ENCODE data around the gene KCNK1.

The KCNK1 gene

GRCh38 chr1:233640179-233640578 is 26.3 kb downstream of the KCNK1 start:
- no peak for DNase-seq

GRCh38 chr1:233641029-233641428 is 27.1 kb downstream of the KCNK1 start:
- DNase-seq, result no peak

DNA sequence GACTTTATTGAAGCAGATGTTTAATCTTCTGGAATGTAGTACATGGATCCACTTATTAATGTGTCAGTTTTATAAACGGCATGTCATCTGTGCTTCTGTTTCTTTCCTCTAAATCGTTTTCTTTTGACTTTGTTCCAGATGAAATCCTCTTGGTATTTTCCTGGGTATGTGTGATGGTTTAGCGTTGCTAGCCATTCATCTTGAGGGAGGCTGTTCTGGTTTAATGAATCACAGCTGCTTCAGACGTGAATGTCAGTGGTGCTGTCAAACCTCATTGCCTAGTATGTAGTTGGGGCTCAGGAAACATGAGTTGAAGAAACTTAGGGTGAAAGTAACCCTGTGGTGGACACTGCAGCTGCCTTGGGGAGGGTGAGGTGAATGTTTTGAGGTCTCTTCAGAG is 33.2 kb downstream of the KCNK1 start:
- DNase-seq, result no peak

- DNase-seq, result no peak
Observed at GRCh38 chr1:233647636-233648035, 33.7 kb downstream of the KCNK1 start.

- DNase-seq, result no peak
Observed at GRCh38 chr1:233651061-233651460, 37.2 kb downstream of the KCNK1 start.

DNA sequence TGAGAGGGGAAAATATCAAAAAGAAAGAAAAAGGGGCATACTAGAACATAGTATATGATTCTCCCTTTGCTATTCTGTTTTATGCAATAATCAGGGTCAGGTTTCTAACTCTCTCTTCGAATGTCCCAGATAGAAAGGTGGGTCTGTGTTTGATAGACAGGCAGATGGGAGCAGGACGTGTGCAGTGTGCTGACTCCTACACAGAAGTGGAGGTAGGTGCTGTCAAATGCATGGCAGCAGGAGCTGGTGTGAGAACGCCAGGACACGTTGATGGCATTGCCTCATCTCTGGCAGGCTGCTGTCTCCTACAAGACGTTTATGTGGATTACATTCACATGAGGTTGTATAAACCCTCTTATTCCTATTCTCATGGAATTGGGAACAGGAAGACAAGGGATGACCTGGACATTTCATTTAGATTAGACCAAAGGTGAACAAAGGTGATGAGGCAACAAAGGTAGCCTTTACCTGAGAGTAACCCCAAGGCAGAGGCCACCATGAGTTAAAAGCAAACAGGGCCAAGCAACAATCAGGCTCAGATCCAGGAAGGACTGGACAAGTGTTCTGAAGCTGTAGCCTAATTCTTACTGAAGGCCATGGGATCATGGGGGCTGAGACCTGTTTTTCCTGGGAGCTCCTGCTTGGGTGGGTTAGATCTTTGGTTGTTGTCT is 37.8 kb downstream of the KCNK1 start:
- DNase-seq, result no peak

DNA sequence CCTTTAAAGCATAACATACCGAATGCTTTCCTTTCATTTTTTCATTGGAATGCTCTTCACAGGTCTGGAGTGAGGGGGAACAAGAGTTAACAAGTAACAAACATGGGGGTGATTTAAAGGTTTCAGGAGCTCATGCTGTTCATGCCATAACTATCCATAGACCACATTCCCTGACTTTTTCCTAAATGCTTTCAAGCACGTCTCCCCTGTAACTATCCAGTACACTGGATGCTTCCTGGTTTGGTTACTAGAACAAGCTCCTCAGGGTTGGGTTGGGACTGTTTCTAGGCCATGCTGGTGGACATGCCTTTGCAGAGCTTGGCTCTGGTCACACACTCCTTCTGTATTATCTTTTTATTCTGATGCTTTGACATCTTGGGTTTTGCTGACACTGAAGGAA is 38.6 kb downstream of the KCNK1 start:
- DNase-seq, result no peak

DNA sequence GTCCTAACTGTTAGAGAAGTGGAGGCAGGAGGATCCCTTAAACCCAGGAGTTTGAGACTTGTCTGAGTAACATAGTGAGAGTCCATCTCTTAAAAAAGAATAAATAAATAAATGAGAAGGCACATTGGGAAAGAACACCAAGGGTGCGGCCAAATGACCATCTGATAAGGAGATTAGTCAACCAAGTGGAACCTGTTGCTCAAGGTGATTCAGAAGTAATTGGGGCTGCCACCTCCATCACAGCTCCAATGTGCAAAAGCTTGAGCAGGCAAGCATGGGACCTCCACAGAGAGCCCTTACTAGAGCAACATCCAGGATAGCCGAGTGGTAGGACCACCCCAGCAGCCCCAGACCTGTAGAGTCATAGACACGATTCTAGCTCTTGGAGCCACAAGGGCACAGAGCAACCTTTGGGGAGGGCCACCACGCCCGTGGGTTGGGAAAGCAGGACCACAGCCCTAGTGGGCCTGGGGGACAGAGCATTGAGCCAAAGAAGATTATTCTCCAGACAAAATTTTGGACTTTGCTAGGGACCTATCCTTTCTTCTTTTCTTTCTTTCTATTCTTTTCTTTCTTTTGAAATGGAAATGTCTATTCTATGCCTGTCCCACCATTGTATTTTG is 40.9 kb downstream of the KCNK1 start:
- no peak for DNase-seq

DNA sequence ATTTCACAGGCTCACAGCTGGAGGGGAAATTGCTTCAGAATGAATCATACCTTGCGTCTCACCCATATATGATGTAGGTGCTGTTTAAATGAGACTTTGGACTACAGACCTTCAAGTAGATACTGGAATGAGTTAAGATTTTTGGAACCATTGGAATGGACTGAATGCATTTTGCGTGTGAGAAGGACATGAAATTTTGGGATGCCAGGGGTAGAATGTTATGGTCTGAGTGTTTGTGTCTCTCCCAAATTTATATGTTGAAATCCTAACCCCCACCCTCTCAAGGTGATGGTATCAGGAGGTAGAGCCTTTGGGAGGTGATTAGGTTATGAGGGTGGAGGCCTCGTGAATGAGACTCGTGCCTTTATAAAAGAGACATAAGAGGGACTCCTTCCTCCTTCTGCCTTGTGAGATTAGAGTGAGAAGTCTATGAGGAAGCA is 41.4 kb downstream of the KCNK1 start:
- no peak for DNase-seq

GRCh38 chr1:233656032-233656635 is 42.2 kb downstream of the KCNK1 start:
- DNase-seq, result peak in 1 of 2 experiments; percentile 12

- no peak for DNase-seq
Observed at GRCh38 chr1:233656687-233657086, 42.8 kb downstream of the KCNK1 start.

DNA sequence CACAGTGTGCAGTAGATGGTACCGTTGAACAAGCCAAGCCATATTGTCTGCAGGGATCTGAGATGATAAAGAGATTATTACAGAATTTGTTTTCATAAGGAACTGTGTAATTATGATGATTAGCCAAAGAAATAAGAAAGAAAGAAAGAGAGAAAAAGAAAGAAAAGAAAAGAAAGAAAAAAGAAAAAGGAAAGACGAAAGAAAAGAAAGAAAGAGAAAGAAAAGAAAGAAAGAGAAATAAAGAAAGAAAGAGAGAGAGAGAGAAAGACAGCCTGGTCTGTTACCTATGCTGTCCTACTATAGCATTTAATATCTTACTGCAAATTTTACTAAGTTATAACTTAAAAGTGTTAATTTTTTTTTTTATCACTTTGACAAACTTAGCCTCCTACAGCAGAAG is 43.6 kb downstream of the KCNK1 start:
- DNase-seq, result no peak

DNA sequence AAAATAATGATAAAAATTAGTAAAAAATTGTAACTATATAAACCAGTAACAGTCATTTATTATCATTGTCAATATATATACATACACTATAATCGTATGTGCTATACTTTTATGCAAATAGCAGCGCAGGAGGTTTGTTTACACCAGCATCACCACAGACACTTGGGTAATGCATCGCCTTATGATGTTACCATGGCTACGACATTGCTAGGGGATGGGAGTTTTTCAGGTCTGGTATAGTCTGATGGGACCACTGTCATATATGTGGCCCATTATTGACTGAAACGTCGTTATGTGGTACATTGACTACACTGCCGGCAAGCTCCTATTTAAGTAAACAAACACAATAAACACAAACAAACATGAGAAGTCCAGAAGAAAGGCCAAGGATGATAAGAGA is 45.6 kb downstream of the KCNK1 start:
- DNase-seq, result no peak

DNA sequence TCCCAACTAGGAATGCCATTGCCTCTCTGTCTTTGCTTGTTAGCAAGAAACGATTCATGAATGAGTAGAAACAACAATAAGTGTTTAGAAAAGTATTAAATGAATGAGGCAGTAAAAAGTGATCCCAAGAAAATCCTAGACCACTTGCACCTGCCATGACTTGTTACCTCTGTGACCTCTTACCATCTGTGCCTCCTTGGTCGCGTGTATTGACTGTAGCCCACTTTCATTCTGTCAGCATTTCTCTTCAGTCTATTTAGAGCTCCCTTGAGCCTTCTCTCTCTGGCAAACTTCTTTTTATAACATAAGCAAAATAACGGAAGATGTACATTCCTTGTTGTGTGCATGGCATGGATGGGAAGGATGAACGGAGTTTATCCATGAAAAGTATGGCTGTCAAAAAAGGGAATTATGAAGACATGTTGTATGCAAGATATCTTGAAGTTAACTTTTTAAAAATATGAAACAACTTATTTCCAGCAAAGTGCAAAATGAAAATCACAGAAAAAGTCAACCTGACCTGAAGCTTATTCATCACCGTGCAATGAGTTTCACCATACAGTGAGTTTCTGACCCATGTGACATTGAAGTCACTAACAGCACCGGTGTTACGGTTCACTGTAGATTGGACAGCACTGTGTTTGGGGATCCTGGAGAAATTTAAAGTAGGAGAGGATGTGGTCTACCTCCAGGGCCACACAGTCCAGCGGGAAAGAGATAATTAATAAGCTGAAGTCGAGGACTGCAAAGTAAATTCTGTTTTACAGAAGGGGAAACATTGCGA is 47.7 kb downstream of the KCNK1 start:
- peak in 1 of 2 experiments; percentile 14 for DNase-seq

GRCh38 chr1:233662575-233663304 is 48.8 kb downstream of the KCNK1 start:
- peak; percentile 87 to 91 for DNase-seq

DNA sequence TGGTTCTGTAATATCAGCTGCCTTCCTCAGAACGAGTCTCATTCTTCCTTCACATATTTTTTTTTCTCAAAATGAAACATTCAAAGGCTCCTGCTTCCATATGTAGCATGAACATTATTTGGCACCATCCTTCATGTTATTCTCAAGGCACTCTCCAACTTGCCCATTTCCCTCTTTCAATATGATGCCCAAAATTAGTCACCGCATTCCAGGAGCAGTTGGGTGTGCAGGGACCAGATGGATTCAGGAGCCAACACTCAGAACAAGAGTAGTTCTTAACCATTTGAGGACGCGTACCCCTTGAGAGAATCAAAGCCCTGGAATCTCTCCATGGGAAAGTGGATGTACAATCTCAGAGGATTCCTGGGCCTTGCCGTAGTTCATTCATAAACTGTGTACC is 50.3 kb downstream of the KCNK1 start:
- DNase-seq, result peak in 1 of 2 experiments; percentile 18

DNA sequence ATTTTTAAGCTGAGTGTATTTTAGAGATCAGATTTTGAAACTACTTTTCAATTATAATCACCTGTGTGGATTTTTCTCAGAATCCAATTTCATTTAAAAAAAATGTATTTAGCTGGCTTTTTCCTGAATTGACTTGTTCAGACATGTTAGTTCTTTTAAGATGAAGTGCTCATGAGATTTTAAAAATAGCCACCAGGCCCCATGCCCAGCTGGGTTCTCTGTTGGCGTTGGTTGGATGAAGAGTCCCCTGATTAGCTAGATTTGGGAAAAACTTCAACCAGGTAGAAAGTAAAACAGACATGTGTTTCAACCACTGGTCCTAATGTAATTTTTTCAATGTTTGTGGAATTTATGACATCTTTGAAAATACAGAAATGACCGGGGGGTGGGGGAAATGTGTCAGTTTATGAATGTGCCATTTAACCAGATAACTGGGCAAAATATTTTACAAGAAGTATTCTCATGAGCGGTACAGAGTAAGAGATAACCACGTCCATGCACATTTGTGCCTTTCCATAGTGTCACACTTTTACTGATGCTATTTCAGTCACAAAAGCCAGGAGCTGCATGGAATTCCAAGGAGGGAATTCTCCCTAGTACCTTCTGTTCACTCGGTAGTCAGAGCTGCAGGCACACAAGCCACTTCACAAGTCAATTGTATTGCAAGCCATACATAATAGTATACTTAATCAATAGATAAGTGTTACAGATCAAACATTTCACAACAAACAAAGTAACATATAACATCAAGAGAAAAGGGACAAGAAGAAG is 51.1 kb downstream of the KCNK1 start:
- DNase-seq, result no peak

- no peak for DNase-seq
Observed at GRCh38 chr1:233665575-233666270, 51.8 kb downstream of the KCNK1 start.

DNA sequence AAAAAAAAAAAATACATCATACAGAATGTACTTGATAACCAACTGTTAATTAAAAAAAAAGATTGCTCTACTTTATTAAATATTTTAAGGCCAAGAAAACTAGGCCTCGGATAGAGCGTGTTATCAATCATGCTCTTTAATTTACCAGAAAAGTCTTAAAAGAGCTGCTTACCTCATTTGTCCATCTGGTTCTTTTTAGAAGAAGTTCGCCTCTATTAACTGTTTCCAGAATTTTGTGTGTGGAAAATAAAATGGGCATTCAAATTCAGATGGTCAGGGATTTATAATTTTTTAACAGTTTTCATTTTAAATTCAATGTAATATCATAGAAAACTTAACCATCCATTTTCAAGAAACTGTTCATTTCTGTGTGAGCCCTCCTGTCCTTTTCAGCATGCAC is 53.8 kb downstream of the KCNK1 start:
- DNase-seq, result no peak

GRCh38 chr1:233668146-233668724 is 54.3 kb downstream of the KCNK1 start:
- peak; percentile 26 to 78 for DNase-seq

GRCh38 chr1:233668725-233669294 is 54.9 kb downstream of the KCNK1 start:
- DNase-seq, result no peak
